Measurements from ENCODE around the gene CALB2. TPM values are rescaled to one million over a fixed set of nuclear protein-coding genes. Genes with fewer than 3 reads are reported as not detected.

CALB2 gene
- total and polyA plus RNA-seq, 2 of the 13 experiments (the other 11 are each of a cell fraction or from before 2014, with no cell fraction given), result 0.37 to 0.40 TPM

- Histone ChIP-seq H4K20me1 (ENCODE audit: insufficient read depth, low read length) (no peaks in the 10 kb centered on the region), H3K4me1 (ENCODE audit: insufficient read depth, low read length) (no peaks in the 10 kb centered on the region), H3K36me3 (replicated peaks in 1 of 2; ENCODE audit: control insufficient read depth in 1 of 2, insufficient read depth in 2 of 2, low read length in 2 of 2) (no peaks in the 10 kb centered on the region), H3K9me3 (ENCODE audit: low read length) (no peaks in the 10 kb centered on the region), H3K79me2 (ENCODE audit: insufficient read depth, low read length) (no peaks in the 10 kb centered on the region), H3K9ac (ENCODE audit: insufficient read depth, low read depth, low read length) (no peak overlapping the region), H3K4me3 (replicated peaks in 1 of 3; ENCODE audit: insufficient read depth in 1 of 3, low read depth in 2 of 3, low read length in 3 of 3) (no peak overlapping the region), H3K4me2 (ENCODE audit: low read depth, low read length) (no peak overlapping the region), H3K27ac (ENCODE audit: extremely low read length, insufficient read depth, low read length) (no peak overlapping the region), H2AFZ (ENCODE audit: low read length) (no peak overlapping the region), H3K27me3 (ENCODE audit: control insufficient read depth in 1 of 2, insufficient read depth in 2 of 2, low read length in 2 of 2) (peaks cover 2 to 70% of the 10 kb centered on the region in 2 experiments)
- intact Hi-C loops (cut with micrococcal nuclease; ENCODE audit: unreplicated experiment) (no loop called here), in situ Hi-C loops (cut with HindIII; ENCODE audit: extremely low pct_ligation_motif_present, low pct_unique_long_range_greater_than_20kb) (no loop called here)
- FAIRE-seq (no peak), ATAC-seq (no peak), DNase-seq (ENCODE audit: low spot score) (no peak)
- CTCF ChIA-PET (ENCODE audit: low intra/inter-chr PET ratio, low total read pairs), result no interaction called here
- no TSS peak for BruUV-seq (replicated peaks)
- 11% methylated on average over 10 of the region's 10 CpGs for WGBS (ENCODE audit: low lambda C conversion rate)
- POLR2A ChIA-PET, result no interaction called here
- TF ChIP-seq KLF11 (CRISPR knock-in tag; IDR thresholded peaks at IDR 0.05) (no peak), TIGD3 (CRISPR knock-in tag; IDR thresholded peaks at IDR 0.05; ENCODE audit: borderline replicate concordance) (no peak), SRY (CRISPR knock-in tag; IDR thresholded peaks at IDR 0.05) (no peak), JUND (CRISPR knock-in tag; IDR thresholded peaks at IDR 0.05) (no peak), ZNF468 (CRISPR knock-in tag; IDR thresholded peaks at IDR 0.05) (no peak), DRAP1 (CRISPR knock-in tag; IDR thresholded peaks at IDR 0.05) (no peak), ESRRA (CRISPR knock-in tag; IDR thresholded peaks at IDR 0.05; ENCODE audit: low read depth) (no peak), RXRB (CRISPR knock-in tag; IDR thresholded peaks at IDR 0.05; ENCODE audit: borderline replicate concordance) (no peak), HOXA3 (CRISPR knock-in tag; IDR thresholded peaks at IDR 0.05) (no peak), MIER2 (CRISPR knock-in tag; IDR thresholded peaks at IDR 0.05) (no peak), WIZ (CRISPR knock-in tag; IDR thresholded peaks at IDR 0.05) (no peak), ZNF142 (CRISPR knock-in tag; IDR thresholded peaks at IDR 0.05) (no peak), PRPF4 (IDR thresholded peaks at IDR 0.05; ENCODE audit: low read depth, low read length, poor library complexity, severe bottlenecking) (no peak), TAF1 (CRISPR knock-in tag; IDR thresholded peaks at IDR 0.05) (no peak), HOXA7 (CRISPR knock-in tag; IDR thresholded peaks at IDR 0.05) (no peak), SUZ12 (IDR thresholded peaks at IDR 0.05; ENCODE audit: low read depth, low read length) (no peak), CAMTA2 (CRISPR knock-in tag; IDR thresholded peaks at IDR 0.05; ENCODE audit: borderline replicate concordance) (no peak)
These were observed 7.5 kb upstream of the CALB2 start for GRCh38 chr16:71350821-71351557.
